Prostate gland (tissue), 2 donors: Measurements from ENCODE around the gene SV2B.

Source experiments
- POLR2A ChIP-seq: fragments of 450-650 bp; IDR thresholded peaks from one replicate; pipeline ENCODE4 v1.6.1; 2016; ENCODE audit warnings: antibody characterized with exemption, mild to moderate bottlenecking
- TF ChIP-seq, protein P1 (sequence below), 4 experiments: fragments of 200-600 bp in 2 of 4; fragments of 450-650 bp in 2 of 4; sonication (generic) in 2 of 4; IDR thresholded peaks; 1 replicate in 3 of 4; 2 replicates in 1 of 4; pipeline ENCODE4 v1.5.1; 2016 to 2019; ENCODE audit warnings: antibody characterized with exemption in 4 of 4, mild to moderate bottlenecking in 2 of 4, moderate library complexity in 2 of 4

DNA sequence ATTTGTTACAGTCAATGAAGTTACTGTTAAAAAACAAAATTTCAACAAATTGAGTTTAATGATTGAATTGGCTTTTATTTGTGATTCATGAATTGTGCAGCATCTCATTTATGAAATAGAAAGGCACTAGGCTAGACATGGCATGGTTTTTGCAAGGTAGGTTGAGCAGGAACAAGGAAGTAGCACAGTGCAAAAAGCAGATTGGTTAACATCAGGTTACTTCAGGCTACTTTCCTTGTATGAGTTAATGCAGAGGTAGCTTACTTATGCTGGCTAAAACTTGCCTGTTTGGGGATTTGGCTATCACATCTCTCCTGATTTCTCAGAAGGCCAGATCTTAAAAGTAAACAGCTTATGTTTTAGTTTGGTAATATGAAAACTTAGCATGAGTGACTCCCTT, 23.0 kb upstream of the SV2B start:
- TF ChIP-seq, protein P1, sequence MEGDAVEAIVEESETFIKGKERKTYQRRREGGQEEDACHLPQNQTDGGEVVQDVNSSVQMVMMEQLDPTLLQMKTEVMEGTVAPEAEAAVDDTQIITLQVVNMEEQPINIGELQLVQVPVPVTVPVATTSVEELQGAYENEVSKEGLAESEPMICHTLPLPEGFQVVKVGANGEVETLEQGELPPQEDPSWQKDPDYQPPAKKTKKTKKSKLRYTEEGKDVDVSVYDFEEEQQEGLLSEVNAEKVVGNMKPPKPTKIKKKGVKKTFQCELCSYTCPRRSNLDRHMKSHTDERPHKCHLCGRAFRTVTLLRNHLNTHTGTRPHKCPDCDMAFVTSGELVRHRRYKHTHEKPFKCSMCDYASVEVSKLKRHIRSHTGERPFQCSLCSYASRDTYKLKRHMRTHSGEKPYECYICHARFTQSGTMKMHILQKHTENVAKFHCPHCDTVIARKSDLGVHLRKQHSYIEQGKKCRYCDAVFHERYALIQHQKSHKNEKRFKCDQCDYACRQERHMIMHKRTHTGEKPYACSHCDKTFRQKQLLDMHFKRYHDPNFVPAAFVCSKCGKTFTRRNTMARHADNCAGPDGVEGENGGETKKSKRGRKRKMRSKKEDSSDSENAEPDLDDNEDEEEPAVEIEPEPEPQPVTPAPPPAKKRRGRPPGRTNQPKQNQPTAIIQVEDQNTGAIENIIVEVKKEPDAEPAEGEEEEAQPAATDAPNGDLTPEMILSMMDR (IDR thresholded peaks at IDR 0.05), result no peak
- no peak for TF ChIP-seq POLR2A
